Activated CD4-positive, CD25-positive, alpha-beta regulatory T cell (primary cell): ENCODE results near the gene IGSF9B.
"Not testable (repeated sequence)": the region's sequence is repeated elsewhere in the genome, so short reads cannot be mapped to it uniquely, and the experiment has no call there.

ENCODE experiments used
- DNase-seq, 4 experiments: peaks; one replicate each; lab custom pipeline; 2025; lab: John Stamatoyannopoulos, UW

Gene IGSF9B, protein sequence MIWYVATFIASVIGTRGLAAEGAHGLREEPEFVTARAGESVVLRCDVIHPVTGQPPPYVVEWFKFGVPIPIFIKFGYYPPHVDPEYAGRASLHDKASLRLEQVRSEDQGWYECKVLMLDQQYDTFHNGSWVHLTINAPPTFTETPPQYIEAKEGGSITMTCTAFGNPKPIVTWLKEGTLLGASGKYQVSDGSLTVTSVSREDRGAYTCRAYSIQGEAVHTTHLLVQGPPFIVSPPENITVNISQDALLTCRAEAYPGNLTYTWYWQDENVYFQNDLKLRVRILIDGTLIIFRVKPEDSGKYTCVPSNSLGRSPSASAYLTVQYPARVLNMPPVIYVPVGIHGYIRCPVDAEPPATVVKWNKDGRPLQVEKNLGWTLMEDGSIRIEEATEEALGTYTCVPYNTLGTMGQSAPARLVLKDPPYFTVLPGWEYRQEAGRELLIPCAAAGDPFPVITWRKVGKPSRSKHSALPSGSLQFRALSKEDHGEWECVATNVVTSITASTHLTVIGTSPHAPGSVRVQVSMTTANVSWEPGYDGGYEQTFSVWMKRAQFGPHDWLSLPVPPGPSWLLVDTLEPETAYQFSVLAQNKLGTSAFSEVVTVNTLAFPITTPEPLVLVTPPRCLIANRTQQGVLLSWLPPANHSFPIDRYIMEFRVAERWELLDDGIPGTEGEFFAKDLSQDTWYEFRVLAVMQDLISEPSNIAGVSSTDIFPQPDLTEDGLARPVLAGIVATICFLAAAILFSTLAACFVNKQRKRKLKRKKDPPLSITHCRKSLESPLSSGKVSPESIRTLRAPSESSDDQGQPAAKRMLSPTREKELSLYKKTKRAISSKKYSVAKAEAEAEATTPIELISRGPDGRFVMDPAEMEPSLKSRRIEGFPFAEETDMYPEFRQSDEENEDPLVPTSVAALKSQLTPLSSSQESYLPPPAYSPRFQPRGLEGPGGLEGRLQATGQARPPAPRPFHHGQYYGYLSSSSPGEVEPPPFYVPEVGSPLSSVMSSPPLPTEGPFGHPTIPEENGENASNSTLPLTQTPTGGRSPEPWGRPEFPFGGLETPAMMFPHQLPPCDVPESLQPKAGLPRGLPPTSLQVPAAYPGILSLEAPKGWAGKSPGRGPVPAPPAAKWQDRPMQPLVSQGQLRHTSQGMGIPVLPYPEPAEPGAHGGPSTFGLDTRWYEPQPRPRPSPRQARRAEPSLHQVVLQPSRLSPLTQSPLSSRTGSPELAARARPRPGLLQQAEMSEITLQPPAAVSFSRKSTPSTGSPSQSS (N-terminal part only)

DNA sequence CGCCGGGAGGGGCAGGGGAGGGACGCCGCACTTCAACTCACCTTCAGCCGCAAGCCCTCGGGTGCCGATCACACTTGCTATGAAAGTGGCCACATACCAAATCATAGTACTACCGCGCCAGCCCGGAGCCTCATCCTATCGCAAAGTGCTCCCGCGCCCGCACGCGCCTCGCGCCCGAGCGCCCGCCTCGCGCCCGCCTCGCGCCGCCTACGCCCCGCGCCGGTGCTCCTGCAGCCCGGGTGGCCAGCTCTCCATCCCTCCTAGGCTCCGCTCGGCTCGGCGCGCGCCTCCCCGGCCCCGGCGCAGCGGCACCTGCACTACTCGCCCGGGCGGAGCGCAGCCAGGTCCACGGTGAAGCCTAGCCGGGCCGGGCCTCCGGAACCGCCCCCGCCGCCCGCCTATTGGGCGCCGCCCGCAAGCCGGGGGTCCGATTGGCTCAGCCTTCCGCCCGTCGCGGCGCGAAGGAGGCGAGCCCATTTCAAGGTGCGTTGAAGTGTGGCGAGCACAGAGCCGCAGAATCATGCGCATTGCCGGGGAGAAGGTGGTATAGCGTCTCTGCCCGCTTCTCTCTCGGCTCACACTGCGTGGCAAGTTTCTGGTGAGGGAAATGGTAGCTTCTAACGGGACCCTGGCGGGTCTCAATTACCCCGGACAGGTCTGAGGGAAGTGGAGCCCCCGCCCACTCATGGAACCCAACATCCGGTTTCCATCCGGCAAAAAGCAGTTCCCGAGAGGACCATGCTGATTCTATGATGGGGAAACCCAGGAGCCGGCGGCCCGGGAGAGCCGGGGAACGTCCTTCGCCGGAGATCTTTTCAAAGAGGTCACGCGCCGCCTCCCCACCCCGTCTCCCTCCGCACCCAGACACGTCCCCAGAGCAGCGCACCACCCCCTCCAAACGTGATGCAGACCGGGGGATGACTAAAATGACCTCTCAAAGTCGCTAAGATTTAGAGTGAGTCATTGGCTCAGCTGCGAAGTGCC lies at the start of gene IGSF9B:
Gene IGSF9B, minus strand, starts transcription at position 319 of the 984 bp plus-strand sequence. Its CDS starts 214 bp downstream, at position 105.
- peak; percentile 77 to 85 (median 80) for DNase-seq

DNA sequence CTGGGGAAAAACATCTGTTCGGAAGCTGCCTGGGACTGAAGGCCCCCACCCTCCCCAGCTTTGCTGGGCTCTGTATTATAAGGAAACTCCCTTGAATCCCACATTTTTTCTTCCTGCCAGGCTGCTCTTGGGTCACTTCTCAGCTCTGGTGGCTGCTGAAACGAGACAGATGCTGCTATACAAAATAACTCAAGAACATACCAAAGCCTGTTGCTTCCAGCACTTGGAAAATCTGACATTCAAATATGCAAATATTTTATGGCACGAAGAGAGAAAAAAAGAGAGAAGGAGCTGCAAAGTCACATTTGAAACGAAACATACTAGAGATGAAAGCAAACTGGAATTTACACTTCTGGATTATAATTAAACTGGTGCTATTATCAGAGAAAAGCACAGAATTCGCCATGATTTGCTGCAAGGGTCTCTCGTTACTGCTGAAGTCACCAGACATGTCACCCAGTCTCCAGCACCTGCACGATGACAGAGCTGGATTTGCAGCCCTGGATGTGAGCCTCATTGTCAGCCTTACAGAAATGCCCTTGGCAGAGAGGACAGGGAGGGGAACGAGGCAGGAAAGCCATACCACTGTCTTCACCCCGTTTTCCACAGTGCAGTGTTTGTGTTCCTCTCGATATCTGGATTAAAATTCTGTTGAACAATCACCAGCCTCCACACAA lies 47.9 kb upstream of the IGSF9B start:
- DNase-seq: no peak

DNA sequence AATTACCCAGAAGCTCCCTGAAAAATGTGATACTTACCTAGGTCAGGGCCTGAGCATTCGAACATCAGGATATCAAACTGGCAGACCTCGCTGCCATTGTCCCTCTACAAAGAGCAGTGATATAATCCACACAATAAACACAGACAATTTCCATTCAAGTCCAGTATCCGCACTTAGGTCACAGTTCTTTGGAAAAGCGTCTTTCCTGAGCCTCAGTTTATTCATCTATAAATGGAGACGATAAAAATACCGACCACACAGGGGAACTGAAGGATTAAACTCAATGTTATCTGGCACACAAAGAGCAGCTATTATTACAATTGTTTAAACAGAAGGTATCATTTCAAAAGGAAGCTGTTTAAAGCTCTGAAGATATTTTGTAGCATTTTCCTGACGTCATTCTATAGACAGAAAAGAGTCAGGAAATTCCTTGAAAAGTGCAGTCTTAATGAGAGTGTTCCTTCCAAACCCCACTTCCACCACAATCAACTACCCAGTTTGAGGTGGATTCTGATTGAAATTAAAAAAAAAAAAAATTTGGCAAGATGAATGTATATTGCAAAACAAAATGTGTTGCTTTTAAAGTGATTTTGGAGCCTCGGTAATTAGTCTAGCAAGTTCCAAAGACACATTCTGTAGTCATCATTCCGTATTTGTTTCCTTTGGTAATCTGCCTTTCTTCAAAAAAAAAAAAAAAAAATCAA lies 47.2 kb upstream of the IGSF9B start:
- no peak for DNase-seq

DNA sequence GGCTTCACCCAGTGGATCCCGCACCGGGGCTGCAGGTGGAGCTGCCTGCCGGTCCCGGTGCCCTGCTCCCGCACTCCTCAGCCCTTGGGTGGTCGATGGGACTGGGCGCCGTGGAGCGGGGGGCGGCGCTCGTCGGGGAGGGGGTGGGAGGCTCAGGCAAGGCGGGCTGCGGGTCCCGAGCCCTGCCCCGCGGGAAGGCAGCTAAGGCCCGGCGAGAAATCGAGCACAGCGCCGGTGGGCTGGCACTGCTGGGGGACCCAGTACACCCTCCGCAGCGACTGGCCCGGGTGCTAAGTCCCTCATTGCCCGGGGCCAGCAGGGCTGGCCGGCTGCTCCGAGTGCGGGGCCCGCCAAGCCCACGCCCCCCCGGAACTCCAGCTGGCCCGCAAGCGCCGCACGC lies 46.1 kb upstream of the IGSF9B start:
- not testable (repeated sequence) for DNase-seq

DNA sequence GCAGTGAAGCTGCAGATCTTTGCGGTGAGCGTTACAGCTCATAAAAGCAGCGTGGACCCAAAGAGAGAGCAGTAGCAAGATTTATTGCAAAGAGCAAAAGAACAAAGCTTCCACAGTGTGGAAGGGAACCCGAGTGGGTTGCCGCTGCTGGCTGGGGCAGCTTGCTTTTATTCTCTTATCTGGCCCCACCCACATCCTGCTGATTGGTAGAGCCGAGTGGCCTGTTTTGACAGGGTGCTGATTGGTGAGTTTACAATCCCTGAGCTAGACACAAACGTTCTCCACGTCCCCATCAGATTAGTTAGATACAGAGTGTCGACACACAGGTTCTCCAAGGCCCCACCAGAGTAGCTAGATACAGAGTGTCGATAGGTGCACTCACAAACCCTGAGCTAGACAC lies 45.6 kb upstream of the IGSF9B start:
- not testable (repeated sequence) for DNase-seq

DNA sequence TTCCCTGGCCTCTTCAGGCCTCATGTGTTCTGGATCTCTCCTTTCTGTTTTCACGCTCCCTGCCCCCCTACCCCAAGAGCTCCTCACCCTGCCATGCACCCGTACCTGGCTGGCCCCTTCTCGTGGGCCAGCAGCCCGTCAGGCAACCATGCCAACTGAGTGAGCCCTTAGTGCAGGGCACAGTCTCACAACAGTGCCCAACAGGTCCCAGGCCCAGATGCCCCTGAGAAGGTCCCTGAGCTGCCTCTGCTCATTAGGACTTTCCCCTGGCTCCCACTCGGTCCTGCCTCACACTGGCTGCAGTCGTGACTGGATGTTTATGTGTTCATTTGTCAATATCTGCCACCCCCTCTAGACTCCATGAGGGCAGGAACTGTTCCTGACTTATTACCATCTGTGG lies 44.8 kb upstream of the IGSF9B start:
- no peak for DNase-seq

DNA sequence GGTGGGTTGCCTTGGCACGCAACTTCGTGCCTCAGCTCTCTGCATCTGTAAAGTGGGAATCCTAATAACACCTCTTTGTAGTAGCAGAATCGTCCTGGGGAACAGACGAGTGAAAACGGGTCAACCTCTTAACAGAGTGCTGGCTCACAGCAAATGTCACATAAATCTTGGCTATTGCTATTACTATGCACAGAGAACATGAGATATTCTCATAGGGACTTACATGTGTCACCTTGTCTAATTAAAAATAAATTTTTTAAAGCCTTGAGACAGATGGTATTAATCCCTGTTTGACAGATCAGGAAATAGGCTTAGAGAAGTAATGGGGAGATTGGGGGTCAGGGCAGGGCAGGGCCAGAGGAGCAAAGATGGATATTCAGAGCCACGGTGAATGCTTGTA lies 44.3 kb upstream of the IGSF9B start:
- no peak for DNase-seq

DNA sequence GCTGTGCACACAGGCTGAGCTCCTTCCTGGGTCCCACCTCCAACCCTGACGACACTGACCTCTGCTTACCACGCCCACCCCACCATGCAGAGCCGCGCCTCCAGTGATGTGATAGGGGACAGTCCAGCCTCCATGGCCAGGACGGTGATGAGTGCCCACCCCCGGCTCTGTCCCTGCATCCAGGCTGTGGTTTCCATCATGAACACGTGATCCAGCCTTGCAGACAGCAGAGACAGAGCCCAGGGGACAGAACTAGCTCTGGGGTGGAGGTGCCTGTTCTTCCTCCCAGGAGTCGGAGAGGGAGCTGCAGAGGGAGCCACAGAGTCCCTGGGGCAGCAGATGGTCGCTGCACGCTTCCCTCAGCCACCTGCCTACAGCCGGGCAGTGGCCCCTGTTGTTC lies 42.6 kb upstream of the IGSF9B start:
- DNase-seq: no peak

DNA sequence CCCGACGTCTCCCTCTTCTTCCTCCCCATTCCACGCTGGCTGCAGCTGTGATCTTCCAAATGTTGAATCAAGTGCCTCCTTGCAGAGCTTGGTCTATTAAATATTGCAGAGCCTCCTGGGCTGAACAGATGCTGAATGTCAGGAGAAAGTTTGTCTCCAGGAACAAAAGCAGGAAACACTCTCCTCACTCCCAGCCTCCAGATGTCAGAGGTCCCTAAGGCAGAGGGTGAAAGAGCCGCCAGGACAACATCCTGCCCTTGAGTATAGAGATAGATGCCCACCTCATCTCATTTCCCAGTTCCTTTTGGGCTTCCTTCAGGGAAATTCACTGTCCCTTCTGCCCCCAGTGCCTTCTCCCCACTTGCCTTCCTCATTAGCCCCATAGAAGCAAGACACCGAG lies 40.8 kb upstream of the IGSF9B start:
- no peak for DNase-seq

DNA sequence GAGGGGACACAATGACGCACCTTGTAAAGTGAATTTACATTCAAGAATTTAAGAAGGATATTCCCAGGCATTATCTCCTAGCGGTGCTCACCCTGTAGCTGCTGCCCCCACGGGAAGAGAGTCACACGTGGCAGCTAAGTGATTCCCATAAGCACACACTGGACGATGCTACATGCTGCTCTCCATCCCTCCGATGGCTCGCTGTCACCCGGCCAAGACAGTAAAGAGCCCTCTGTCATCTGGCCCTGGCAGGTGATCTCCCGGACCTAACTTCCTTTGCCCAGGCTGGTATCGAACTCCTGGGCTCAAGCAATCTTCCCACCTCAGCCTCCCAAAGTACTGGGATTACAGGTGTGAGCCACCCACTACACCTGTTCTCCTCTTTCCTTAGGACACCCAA lies 39.9 kb upstream of the IGSF9B start:
- no peak for DNase-seq

DNA sequence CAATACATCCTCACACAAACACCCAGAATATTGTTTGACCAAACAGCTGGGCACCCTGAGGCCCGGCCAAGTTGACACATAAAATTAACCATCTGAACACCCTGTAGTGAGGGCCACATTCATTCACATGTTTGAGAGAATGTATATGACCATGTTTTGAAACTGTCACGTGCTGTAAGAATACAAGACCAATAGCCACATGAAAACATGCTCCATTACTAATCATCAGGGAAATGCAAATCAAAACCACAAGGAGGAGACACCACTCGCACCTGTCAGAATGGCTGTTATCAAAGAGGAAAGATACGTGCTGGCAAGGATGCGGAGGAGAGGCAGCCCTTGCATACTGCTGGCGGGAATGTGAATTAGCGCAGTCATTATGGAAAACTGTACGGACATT lies 38.3 kb upstream of the IGSF9B start:
- no peak for DNase-seq

DNA sequence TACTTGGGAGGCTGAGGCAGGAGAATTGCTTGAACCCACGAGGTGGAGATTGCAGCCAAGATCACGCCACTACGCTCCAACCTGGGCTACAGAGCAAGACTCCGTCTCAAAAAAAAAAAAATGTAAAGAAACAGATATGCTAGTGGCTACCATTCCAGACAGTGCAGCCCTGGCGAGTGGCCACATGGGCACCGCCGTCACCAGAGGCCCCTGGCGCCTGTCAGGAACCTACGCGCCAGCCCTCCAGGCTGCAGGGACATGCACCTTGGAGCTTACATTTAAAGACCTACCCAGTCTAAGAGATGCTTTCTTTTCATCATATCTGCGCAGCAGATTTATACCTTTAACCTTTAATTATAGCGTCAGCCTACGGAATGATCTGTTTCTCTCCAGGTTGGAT lies 37.2 kb upstream of the IGSF9B start:
- no peak for DNase-seq

DNA sequence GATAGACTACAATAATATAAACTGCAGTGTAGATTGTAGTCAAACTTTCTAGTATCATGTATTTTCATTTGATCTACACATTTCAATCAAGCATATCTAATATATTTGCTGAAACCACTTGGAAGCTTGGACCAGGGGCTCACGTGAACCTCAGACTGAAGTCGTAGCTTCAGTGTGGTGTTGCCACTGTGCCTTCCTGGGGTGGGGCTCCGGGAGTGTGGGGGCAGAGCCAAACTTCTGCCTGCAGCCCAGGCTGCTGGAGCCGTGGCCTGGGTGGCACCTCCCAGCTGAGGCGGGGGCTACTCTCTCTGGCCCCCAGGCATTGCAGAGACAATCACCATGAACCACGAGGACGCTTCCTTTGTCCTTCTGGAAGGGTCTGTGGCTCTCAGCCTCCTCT lies 36.3 kb upstream of the IGSF9B start:
- DNase-seq: no peak

DNA sequence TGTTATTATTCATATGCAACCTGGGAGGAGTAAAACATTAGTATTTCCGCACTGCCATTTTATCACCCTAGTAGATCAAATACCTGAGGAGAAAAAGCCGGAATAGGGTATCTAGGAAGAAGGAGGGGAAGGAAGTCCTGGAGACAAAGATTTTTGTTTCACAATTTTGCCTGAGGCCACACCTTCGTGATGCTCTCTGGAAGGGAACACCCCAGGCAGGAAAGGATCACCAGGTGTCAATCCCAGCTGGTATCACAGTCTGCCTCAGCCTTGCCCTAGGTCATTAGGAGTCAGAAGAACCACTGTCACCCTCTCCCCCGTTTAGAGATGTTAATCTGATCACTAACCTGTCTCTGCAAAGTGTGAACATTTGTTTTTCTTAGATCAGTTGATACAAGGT lies 35.4 kb upstream of the IGSF9B start:
- no peak for DNase-seq

DNA sequence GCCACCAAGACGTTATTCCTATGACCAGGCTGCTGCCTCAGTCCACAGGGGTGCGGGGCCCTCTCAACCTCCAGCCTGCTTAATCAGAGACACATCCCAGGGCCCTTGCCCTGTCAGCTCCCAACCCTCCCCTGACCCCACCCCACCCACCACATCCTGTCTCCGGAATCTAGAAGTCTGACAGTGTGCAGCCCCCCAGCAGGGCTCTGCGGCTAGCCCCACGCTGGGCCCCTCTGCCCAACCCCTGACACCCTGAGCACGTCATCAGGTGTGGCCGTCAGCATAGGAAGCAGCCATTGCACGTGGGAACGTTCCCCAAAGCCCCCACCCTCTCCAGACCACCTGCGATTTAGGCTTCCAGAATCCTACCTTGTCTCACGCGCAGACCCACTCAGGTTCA lies 34.3 kb upstream of the IGSF9B start:
- no peak for DNase-seq

DNA sequence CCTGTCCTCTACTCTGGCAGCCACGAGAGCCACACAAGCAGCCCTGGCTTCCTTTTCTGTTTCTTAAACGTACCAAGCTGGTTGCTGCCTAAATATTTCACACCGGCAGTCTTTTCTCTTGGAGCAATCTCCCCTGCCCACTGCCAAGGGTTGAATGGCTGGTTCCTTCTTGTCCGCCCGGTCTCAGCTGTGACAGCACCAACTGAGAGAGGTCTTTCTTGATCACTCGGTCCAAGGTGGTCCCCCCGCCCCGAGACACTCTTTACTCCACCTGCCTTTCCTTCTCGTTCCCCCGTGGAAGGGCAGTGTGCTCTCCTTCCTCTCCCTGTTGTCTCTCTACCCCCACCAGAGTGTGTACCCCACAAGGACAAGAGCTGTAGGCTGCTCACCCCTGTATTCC lies 33.7 kb upstream of the IGSF9B start:
- no peak for DNase-seq

DNA sequence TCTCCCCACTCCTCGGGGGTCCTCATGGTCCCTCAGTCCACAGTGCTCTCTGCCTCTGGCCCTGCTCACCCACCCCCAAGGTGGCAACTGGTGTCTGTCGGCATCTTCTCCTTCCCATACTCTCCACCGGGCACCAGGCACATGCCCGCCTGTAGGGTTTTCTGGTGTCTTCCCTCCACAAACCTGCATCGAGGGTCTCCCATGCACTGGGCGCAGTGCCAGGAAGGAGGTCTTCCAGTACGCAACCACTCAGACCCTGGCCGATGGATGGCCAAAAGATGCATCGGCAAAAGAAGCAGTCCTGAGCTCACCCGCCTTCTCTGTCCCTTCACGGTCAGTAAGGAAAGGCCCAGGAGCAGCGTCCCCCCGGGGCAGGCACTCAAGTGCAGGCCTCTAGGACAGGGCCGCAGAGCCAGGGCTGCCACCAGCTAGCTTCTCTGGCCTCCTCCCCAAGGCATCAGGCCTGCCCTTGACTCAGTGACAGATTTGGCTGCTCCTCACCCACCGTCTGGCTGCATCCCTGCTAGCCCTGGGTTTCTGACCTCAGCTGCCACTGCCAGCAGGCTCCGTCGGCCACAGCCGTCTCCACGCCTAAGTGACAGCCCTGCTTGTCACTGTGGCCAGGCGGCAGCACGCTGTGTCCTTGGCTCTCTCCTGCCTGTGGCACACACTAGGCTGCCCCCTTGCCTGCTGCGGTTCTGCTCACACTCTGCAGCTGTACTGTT lies 32.1 kb upstream of the IGSF9B start:
- no peak for DNase-seq

DNA sequence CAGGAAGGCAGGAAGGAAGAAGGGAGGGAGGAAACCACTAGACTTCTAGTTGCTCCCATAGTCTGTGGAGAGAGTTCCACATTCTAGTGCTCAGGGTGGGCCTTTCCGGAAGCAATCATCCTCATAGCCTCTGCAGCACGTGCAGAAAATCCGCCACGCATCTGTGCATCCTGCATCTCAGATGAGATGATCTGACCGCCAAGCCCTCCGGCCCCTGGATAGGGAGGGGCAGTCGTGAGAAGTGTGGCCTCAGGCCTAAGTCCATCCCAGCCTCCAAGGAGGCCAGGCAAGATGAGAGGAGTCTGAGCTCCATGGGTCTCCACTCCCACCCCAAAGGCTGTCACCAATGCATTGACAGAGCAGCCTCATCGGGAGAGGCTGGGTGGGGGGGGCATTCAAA lies 30.4 kb upstream of the IGSF9B start:
- no peak for DNase-seq
